Iris pigment epithelial cell (primary cell): ENCODE measurements around the gene TIAM2.
A peak's percentile ranks its signal among the peaks of the same experiment; 100 is the strongest.
"Not testable (repeated sequence)": the region's sequence is repeated elsewhere in the genome, so short reads cannot be mapped to it uniquely, and the experiment has no call there.

Experiments
- DNase-seq: peaks from one replicate; pipeline ENCODE4 v3.0.0-alpha.2; 2011; ENCODE audit warnings: low read depth

Gene TIAM2

DNA sequence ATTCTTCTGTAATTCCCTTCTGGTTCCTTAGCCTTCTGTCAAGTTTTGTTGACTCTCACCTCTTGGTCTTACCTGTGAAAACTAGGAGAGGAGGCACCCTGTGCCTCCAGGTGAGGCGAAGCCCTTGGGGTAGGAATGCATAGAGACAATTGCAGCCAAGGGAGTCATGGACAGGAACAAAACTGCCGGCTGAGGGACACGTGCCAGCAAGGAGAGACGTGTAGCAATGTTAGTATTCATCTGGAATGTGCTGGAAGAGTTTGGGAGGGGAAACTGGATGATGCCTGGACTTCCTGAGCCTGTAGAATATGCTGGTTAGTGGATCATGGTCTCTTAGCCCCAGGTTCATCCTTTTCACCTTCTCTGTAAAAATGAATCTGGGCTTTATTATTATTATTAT lies 3.9 kb upstream of the TIAM2 start:
- DNase-seq, result no peak

DNA sequence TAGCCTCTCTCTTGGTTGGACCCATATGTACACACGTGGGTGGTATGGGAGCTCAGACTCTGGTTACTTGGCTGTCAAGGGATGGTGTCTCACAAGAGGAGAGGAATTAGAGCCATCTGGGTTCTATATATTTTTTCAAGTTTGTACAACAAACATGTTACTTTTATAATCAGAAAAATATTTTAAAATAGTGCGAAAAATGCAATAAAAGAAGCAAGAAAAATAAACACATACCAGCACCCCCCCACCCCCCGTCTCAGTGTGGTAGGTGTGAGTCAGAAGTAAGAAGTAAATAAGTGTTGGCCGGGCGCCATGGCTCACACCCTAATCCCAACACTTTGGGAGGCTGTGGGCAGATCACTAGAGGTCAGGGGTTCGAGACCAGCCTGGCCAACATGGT lies 2.1 kb upstream of the TIAM2 start:
- DNase-seq, result peak; percentile 57

DNA sequence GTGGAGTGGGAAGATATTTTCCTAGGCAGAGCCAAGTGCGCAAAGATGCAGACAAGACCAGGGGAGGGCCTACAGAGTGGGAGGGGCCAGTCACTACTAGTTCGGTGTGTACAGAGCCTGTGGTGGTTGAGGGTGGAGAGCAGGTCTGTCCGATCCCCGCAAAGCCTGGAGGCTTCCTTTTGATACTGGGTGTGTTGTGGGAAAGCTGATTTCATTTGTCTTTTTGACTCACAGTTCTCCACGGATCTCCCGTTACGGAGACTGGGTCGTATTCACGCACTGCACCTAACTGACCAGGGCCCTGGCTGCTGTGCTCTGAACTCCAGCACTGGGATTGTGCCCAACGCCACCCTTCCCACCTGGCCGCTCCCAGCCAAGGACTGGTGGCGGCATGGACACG lies 1.4 kb upstream of the TIAM2 start:
- DNase-seq, result no peak

DNA sequence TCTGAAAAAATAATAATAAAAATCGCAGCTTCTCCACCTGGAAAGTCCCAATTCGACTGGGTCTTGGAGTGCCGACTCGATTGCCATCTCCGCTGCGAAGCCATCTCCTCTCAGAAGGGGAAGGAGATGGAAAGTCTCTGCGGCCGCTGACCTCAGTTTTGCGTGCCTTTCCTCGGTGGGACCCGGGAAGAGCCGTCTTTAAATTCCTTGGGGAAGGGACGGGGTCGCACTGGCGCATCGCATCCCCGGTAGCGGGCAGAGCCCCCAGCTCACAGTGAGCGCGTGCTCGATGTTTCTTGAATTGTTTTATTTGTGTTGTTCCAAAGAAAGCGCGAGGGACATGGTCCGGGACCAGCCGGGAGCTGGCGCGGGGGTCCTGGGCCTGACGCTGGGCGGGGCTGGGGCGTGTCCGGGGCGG lies 270 bp upstream of the TIAM2 start:
- no peak for DNase-seq

DNA sequence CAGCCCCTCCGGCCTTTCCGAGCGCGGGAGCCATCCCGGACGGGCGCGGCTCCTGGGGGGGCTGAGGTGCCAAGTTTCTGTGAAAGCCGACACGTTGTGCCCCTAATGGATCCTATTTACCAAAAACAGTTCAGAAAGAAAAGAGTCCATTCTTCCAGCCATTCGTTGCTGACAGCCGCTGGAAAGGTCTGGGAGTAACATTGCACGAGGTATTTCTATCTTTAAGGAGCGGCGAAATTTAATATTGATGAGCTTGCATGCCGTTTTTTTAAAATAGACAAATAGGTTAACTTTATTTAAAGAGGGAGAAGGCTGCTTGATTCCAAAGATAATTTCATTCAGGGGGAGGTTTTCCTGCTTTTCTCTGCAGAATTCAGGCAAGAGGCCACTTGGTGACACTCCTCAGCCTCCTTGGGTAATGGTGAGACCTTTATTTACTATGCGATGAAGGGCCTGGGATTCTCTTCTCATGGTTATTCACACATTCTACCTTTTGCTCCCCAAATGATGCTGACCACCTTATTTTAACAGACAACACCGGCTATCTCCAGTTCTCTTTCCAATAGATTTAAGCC lies 988 bp downstream of the TIAM2 start:
- DNase-seq, result no peak

DNA sequence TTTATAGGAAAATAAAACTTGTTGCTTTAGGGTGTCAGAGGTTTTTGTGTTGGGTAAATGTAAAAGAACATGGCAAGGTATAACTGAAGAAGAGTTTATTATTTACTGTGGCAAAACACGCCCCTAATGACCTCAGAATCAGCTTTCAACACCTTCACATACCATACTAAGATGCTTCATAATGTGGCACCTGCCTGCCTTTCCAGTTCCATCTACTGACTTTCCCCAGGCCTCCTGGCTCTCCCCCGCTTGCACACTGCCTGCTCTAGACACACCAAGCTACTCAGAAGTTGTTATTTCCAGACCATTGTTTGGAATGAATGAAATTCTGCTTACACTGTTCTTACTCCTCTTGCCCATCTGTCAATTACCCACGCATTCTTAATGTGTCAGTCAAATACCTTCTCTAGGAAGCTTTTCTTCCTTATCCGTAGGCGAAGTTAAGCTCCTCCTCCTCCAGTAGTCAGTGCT lies 1.8 kb downstream of the TIAM2 start:
- peak; percentile 15 for DNase-seq

DNA sequence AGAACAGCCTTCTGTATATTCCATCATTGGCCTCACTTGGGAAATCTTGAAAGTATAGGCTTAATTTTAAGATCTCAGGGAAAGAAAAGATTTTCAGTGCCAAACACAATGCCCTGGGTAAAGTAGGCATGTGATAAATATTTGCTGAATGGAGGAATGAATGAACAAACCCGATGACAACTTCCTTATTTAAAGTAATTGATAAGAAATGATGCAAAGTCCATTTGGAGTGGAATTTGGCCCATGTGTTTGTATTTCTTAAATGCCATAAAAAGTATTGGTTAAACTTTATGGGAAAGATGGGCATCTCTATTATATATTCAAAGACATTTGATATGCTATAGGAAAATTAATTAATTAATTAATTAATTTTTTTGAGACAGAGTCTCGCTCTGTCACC lies 3.7 kb downstream of the TIAM2 start:
- DNase-seq, result no peak

DNA sequence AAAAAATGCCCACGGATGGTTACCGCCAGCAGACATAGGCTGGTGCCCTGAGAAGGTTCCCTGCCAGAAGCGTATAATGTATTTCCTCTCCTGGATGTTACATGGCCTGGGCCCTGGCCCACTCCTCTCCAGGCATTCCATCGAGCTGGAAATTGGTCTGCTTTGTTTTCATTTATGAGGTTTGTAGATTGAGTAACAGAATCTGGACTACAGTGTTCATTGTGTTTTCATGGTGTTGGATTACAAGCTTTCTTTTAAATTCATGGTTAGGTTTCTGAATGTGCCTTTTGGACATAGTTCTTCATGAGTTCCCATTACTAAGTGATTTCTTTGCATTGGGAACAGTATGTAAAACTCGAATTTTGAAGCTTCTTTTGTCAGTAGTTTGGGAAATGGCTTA lies 6.4 kb downstream of the TIAM2 start:
- peak; percentile 73 for DNase-seq

DNA sequence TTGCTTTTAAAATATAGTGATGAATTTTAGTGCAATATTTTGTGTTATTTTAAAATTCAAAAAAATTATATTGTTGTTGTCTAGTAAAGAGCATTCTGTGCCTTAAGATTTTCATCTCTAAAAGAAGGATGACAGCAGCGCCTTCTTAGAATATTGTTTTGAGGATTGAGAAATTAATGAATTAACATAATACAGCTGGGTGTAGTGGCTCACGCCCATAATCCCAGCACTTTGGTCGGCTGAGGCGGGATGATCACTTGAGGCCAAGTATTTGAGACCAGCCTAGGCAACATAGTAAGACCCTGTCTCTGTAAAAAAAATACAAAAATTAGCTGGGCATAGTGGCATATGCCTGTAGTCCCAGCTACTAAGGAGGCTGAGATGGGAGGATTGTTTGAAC lies 6.8 kb downstream of the TIAM2 start:
- DNase-seq, result no peak

DNA sequence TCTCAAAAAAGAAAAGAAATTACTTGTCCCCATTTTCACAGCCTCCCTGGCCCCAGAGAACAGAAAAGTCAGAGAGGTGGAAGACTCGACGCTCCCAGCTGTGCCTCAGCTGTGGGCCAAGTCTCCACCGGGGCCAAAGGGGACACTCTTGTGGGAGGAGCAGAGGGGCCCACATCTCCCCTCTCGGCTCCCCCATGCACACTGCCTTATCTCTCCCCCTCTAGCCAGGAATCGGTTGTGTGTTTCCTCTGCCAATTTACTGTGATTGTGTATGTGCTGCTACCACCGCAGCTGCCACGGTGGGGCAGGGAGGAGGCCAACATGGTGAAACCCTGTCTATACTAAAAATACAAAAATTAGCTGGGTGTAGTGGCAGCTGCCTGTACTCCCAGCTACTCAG lies 8.4 kb downstream of the TIAM2 start:
- DNase-seq, result no peak

DNA sequence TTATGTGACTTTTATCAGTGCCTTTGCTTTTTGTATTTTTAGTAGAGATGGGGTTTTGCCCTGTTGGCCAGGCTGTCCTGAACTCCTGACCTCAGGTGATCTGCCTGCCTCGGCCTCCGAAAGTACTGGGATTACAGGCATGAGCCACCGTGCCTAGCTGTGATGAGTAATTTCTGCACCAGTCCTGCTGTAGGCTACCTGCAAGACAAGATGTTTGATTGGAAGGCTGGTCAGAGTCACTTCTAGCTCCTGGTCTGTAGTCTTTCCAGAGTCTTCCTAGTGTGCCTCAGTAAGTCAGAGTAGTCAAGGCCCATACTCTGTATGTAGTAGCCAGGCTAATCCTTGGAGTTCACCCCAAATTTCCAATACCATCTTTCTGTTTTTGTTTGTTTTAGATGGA lies 8.9 kb downstream of the TIAM2 start:
- no peak for DNase-seq

DNA sequence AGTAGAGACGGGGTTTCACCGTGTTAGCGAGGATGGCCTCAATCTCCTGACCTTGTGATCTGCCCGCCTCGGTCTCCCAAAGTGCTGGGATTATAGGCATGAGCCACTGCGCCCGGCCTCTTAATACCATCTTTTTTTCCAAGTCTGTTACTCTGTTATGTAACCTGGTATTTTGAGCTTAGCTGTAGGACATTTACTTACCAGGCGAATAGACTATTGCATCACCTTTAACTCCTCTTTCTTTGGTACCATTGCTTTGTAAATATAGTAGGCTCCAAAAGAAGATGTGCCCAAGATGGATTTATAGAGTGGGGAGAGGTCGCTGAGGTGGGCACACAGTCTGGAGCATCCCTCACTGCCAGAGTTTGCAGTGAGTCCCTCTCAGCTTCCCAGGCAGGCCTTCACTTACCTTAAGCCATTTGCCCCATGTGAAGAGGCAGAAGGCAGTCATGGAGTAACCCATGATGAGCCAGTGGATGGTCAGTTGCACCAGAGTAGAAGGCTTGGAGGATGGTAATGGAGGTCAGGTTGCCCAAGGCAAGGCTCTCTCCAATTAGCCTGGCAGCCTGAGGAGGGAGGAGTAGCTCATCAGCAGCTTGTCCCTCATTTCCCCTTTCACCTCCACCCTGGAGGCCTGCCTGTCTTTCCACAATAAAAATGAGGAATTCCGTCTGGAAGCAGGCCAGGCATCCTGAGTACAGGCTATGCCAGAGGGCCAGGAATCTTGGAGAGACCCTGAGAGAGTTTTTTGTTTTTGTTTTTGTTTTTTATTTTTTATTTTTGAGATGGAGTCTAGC lies 9.7 kb downstream of the TIAM2 start:
- DNase-seq, result no peak

DNA sequence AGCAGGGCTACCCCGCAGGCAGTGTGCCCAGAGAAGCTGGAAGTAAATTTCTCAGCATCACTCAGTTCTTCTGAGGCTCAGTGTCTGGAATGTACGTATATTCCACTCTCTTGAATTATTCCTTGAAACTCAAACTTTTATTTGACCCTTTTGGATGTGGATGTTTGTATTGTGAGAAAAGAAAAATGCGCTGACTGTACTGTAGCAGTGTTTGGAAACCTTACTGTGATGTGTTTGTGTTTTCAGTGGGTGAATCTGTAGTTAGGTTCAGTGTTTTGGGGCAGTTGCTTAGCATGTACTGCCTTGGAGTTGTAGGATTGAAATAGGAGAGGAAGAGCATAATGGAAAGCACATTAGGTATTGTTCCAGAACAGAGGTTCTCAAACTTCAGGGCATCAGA lies 13.5 kb downstream of the TIAM2 start:
- no peak for DNase-seq

DNA sequence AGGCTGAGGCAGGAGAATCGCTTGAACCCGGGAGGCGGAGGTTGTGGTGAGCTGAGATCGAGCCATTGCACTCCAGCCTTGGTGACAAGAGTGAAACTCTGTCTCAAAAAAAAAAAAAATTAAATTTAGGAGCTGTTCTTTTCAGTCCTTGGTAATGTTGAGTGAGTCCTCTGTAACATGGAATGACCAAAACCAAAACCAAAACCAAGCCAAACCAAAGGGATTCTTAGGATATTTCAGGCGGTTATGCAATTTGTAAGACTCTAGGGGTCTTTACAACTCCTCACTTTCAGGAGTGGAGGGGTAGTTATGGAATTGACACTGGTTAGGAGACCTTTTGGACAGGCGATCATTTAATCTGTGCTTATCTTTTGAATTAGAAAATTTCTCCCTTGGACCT lies 15.8 kb downstream of the TIAM2 start:
- peak; percentile 35 for DNase-seq

DNA sequence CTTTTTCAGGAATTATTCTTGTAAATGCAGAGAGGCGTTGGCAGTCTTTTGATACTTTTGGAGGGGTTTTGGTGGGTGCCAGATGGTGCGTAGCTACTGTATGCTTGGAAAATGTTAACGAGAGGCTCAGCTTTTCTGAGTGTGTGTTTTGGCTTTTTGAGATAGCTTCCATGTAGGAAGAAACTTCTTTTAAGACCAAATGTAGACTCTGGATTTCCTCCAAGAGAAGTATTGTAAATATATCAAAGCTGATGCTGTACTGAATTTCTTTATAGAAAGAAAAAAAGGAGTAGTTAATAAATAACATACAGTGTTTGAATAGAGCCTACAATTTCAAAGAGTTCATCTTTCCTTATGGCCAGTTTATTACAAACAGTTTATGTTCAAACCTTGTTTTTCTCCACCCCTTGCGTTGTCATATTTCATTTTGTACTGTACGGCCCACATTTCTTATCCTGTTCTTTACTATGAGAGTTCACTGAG lies 16.7 kb downstream of the TIAM2 start:
- DNase-seq, result no peak

DNA sequence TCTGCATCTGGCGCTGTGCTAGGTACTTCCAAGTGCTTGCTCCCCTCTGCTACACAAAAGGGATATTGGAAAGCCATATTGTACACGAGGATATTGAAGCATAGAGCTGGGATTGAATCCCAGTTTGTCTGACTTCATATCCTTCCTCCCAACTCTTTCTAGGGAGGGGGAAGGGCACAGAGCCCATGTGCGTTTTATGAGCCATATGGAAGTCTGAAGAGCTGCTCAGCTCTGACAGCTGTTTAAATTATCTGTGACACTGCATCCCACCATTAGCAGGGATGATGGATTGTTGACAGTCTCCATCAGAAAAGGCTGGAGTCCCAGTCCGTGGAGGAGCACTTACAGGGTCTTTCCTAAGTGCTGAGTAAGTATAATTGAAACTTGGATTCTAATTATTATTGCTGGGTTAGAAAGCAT lies 18.4 kb downstream of the TIAM2 start:
- DNase-seq, result no peak

DNA sequence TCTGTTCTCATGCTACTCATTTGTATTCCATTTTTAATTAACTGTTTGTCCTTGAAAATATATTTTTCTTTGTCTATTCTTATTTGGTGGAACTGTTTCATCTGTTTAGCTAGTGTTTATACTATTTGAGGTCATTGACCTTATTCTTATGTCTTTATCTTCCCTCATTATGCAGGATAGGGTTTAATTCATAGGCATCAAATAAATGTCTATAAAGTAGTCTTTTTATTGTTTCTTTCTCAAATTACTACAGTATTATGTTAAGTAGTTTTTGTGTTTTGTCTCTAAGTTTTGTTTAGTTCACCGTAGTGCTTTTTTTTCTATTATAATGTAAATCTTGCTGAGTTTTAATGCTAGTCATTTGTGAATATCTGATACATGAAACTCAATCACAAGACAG lies 19.0 kb downstream of the TIAM2 start:
- DNase-seq, result no peak

DNA sequence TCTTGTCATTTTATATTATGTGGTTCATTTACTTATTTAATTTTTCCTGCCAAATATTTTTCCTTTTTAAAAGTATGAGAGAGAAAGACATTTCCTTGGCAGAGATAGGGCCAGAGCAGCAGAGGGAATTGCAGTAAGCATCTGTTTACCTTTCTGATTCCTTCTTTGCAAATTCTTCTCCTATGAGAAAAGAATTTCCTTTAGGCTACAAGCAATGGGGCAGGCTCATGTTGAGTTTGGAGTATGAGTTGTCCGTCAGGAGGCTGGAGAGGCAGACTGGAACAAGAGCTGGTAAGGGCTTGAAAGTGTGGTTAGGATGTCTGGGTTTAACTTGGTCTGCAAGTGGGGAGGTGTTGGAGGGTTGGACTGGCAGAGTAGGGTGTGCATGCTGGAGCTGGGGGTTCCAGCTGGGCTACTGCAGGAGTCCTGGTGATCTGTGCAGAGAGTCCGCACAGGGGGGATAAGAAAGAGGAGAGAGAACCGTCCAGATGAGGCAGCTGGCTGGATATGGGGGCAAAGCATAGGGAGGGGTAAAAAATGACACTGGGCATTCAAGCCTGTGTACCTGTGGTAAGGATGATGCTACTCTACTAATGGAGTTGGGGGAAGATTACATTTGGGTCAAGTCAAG lies 19.7 kb downstream of the TIAM2 start:
- DNase-seq, result peak; percentile 85

DNA sequence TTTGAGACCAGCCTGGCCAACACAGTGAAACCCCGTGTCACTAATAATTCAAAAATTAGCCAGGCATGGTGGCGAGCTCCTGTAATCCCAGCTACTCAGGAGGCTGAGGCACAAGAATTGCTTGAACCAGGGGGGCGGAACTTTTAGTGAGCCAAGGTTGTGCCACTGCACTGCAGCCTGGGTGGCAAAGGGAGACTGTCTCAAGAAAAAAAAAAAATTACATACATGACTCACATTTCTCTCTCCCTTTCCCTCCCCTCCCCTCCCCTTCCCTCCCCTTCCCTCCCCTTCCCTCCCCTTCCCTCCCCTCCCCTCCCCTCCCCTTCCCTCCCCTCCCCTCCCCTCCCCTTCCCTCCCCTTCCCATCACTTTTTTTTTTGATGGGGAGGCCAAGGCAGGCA lies 23.3 kb downstream of the TIAM2 start:
- not testable (repeated sequence) for DNase-seq

DNA sequence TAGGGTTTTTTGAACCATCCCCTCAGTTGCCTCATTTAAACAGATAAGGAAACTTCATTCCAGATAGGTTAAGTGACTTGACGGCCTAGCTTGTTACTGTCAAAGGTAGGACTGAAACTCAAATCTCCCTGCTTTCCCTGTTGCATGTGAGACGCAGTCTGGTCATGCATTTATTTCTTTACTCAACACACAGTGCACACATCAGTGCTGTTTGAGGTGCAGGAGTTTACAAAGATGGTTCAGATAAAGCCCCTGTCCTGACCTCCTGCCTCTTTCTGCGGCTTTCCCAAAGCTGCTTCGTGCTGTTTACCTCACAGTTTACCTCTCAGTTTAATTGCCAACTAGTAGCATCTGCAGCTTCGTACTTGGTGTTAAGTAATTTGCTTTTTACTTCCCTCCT lies 26.6 kb downstream of the TIAM2 start:
- DNase-seq, result no peak

DNA sequence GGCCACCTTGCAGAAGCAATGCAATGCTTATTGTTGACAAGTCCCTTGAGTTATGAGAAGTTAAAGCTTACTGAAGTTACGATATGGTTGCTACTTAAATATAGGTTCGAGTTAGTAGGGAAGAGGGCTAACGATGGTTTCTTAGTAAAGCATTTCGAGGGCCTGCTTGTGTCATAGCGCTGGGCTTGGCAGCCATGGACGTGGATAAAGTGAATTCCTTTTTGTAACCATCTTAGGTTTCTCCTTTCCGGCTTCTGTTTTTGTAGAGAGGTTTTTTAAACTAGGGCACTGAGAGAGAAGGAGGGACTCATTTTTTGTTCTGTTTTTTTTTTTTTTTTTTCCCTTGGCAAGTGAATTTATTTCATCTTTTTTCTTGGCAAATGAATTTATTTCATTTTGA lies 27.6 kb downstream of the TIAM2 start:
- no peak for DNase-seq

DNA sequence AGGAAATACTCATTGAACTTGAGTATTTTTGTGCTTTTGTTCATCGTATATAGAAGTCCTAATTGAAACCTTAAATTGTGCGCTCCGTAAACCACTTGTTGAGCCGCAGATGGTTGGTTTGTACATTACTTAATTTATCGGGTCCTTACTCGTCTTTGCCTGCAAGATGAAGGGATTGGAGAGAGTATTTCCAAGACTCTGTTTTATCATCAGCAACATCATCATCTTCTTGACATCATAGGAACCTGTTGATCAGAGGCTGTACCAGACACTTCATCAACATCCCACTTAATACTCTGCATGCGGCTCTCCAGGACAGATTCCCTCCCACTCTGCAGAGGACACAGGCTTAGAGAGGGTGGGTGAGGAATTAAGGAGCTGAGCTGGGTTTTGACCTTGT lies 28.6 kb downstream of the TIAM2 start:
- DNase-seq, result no peak

DNA sequence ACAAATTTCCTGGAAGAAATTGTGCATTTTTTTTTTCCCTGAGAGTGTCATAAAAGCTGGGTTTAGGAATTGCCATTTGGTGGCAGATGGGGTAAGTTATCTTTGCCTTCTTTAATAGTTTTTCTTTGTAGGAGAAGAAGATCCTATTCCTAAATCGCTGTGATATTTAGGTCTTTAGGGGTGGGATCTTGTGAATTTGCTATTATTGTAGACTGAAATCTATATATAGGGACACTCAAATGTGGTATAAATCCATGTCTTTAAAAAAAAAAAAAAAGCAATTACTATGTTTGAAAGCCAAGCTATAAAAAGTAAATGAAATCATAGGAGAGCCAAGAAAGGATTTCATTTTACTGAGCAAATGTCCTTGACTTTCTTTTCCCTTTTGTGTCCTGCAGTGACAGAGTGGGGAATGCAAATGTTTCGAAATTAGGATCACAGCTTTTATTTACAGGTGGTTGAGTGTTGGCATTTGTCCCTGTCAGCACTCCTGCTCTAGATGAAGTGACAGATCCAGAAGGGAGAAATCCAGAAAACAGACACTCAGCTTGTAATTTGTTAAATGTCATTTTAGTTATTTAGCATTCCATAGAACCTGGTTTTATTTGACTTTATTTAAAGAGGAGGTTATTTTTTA lies 29.4 kb downstream of the TIAM2 start:
- DNase-seq, result no peak
